RPMI7951 (cell line): ENCODE data around the gene ADGRL2. TPM values are rescaled to one million over a fixed set of nuclear protein-coding genes. Genes with fewer than 3 reads are reported as not detected.

Experiments
- DNase-seq: peaks from one replicate; pipeline ENCODE4 v3.0.0-alpha.2; 2012; ENCODE audit warnings: low read depth
- total RNA-seq: library from RNA; depleted of rRNA; stranded (reverse); fragments of >200 nt; shearing (Covaris generic); gene quantifications from 2 replicates; pipeline ENCODE4 v1.2.3, GENCODE V29; 2014

ADGRL2 gene
- total RNA-seq, 1 experiment from 2014 or later: not detected

DNA sequence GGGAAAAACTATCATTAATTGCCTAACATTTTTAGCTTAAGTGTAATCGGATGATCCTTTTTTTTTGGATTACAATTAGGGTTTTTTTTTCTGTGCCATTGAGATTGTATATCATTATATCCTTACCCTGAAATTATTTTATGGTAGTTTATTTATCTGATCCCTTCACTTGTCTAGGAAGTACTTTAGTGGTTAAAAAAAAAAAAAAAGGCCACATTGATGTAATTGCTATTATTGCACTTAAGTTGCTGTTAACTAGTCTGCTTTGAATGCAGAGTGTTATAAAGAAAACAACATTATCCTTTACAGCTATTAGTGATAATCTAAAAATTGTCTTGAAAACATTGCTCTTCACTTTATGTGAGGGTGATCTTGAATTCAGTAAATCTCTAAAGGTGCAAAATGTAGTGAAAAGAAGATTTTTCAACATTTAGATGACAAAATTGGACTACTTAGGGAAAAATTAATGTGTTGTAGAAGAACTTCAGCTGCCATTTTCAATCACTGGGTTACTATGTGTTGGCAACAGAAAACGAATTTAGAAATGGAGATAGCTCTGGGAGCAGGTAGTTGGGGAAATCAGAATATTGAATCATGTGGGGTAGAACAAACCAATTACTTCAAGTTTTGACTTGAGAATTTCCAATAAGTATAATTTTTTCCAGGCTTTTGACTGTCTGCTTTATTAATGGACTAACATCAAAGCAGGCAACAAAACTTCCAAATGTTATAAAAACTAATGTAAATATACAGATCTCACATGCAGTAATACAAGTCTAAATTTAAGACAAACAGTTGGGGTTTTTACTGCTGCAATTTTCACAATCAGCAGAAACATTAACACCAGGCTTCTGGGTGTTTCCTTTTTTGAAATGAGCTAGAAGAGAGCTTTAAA lies 5.0 kb downstream of the ADGRL2 start:
- no peak for DNase-seq

DNA sequence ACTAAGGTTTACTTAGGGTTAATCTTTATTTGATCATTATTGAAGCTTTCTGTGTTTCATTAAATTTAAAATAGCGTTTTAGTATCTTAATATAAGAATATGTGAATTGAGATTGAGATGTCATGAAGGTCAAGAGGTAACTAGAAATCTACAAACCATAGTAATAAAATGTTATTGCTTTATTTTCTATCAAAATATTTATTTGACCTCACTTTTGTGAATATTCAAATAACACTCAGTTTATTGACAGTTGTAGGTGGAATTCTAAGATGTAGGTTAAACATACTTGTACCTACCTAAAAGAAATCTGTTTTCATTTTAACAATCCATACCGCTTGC lies 5.7 kb downstream of the ADGRL2 start:
- no peak for DNase-seq

DNA sequence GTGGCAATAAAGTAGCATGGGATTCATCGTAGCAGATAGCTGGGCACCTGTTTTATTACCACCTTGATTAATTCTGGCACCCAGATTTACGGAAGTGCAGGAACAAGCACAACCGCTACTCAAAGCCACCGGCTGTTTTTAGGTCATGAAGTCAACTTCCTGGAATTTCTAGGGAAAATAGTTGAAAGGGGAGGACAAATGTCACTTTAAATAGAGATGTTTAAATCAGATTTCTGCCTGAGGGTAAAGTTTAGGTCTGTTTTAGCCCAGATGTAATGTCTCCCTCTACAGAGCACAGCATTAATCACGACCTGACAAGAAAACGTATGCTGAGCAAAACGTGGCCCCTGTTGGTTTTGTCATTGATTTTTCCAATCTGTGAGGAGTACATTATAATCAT lies 8.0 kb downstream of the ADGRL2 start:
- no peak for DNase-seq

DNA sequence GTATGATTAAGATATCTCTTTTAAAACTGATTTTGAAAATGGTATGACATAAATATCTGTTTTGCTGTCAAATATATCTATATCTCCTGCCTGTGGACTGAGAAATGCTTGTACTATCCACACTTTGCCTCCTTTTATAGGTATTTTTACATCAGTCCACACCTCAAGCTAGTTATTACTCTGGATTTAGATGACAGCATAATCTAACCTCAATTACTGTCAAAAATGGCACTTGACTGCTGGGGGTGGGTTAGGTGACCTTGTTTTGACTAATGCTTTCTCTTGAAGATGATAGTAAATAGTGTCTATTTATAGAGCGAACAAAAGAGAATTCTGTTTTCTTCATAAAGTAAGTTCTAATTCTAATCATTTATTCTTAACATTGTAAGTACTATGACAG lies 9.1 kb downstream of the ADGRL2 start:
- DNase-seq: no peak

DNA sequence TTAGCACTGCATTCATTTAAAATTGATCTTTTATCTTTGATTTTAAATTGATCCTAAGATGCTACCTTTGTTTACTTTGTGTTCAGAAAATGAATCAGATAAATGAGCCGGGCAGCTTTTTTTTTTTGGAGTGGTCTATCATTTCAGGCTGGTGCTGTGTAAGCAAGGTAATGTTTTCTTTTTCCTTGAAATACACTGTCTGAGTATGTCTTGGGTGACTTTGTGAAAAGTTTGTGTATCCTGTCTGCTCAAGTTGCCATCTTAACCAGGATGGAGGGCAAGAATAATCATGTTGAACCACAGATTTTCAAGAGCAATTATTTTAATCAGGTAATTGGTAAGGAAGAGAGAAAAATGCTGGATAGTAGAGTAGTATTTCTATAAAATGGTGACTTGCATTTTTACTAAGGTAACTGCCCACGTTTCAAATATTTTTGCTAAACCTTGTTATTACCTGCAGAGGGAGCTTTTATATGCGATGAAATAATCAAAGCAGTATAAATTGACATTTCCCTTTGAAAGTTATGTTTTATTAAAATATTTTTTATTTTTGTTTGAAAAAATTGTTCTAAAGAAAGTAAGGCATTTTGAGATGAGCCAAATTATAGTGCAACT lies 11.1 kb downstream of the ADGRL2 start:
- no peak for DNase-seq

DNA sequence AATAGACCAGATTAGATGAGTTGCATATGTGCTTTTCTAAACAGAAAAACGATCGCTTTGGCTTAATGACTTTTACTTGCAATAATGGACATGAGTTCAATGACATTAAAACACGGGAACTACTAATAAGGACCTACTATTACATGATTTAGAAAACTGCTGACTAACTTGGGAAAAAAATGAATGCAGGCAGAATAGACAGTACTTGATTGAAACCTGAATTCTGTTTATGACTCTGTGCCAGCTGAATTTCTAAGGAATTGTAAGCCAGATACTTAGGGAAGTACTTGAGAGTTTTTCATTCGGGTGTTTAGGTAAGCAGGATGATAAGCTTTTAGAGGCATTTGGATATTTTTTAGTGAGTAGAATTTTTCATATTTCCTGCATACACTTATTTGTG lies 12.0 kb downstream of the ADGRL2 start:
- no peak for DNase-seq

DNA sequence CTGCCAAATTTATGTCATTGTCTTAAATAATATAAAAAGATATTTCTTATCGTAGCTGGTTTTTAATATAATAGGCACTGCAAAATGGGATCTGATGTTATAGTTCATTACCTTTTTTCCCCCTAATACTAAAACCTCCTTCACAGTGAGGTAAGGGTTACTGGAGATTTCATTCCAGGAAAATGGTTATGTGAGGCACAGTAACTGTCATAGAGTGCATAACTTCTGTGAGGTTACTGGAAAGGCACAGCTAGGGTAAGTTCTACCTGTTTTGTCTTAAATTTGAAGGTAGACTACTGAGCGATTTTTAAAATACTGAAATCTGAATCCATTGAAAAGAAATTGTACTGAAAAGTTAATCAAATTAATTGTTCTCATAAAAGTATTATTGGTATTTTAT lies 13.0 kb downstream of the ADGRL2 start:
- no peak for DNase-seq

DNA sequence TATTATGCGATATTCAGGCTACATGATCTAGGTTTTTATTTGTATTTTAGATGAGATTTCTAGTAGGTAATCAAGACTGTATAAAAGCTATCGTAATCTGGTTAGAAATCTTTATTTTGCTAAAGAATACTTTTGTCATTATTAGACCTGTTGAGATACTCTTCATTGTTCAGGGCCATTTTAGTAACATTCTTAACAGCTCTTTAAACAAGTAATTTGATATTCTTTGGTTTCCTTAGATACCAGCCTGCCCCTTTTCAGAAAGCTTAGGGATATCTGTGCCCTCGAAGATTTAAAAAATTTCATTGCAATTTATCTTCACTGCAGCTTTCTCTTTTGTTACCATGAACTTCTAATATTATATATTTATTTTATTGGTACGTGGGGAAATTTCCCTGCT lies 18.9 kb downstream of the ADGRL2 start:
- no peak for DNase-seq

DNA sequence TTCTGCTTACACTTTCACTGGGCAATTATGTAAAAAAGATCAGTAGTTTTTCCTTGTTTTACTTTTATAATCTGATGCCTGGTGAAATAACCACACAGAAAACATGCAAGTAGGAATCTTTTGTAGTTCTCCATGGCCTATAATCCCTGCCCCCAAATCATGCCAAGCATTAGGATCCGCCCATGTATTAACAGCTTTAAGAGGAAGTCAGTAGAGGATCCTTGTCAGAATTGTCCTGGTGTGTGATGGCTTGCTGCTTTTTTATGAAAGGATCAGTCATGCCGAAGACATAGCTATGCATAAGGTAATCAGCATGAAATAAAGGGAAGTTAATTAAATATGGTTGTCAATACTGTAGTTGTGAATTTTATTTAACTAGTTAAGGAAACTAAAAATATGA lies 20.0 kb downstream of the ADGRL2 start:
- DNase-seq: no peak

DNA sequence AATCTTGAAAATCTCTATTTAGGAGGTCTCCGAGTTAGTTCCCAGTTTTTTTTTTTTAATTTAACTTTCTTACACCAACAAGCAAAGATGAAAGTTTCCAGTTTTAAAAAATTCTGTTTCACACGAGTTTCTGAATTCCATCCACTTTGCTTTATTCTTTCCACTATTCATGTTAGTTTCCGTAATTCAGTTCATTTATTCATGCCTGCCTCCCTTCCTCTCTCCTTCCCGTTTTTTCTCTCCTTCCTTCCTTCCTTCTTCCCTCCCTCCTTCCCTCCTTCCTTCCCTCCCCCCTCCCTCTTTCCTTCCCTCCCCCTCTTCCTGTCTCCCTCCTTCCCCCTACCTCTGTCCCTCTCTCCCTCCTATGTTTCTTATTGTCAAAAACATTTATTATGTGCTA lies 22.3 kb downstream of the ADGRL2 start:
- no peak for DNase-seq

DNA sequence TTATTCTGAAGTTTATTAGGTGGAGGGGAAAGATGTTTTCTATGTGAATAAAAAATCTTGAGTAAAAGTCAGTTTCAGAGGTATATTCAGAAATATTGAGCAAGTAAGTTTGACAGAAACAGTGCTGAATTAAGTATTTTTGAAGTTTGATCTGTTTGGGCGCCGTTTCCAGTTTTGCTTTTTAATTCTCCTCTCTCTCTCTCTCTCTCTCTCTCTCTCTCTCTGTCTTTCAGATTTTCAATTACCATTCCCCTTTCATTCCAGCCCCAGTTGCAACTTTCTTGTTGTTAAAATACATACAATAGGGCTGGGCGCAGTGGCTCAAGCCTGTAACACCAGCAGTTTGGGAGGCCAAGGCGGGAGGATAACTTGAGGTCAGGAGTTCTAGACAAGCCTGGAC lies 24.0 kb downstream of the ADGRL2 start:
- DNase-seq: no peak

DNA sequence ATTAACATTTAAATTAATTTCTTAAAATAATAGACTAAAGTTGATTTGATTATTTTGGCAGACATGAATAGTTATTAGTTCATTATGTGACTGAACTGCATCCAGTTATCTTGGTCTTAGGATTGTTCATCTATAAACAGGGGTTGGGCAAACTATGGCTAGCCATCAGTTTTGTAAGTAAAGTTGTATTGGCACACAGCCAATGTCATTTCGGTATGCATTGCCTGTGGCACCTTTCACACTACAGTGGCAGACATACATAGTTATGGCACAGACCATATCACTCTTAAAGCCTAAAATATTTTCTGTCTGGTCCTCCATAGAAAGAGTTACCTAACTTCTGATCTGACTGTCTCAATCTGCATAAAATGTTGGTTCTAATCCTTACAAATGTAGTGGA lies 27.2 kb downstream of the ADGRL2 start:
- no peak for DNase-seq

DNA sequence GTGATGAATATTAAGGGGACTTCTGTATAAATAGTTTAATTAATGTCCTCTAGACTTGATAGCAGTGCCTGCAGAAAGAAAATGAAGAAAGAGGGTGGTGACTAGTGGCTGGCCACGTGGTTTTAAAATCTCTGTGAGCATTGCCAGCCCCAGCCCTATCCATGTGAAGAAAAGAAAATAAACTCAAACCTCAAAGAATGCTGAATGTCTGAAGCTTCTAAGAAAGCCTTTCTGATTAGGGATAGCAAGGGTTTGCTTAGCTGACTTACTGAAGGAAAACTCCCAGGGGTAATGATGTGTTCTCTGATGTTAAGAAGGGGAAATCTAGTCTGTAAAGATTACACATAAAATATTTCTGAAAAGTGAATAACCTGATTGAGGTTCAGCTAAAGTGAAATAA lies 31.8 kb downstream of the ADGRL2 start:
- DNase-seq: no peak

DNA sequence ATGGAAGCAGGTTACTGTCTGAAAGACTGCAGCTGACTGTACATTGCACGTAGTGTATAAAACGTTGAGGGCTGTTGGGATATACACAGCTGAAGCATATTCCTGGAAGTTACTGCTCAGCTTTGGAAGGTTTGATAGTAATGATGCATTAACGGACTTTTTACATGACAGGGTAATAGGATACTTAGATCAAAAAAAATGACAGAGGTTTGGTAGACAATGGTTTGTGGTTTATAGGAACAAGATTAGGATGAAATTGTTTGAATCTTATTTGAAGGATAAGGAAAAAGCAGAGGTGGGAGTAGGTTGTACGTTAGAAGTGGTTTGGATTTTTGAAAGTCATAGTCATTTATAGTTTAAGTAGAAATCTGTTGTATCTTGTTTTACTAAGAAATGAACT lies 33.0 kb downstream of the ADGRL2 start:
- DNase-seq: no peak

DNA sequence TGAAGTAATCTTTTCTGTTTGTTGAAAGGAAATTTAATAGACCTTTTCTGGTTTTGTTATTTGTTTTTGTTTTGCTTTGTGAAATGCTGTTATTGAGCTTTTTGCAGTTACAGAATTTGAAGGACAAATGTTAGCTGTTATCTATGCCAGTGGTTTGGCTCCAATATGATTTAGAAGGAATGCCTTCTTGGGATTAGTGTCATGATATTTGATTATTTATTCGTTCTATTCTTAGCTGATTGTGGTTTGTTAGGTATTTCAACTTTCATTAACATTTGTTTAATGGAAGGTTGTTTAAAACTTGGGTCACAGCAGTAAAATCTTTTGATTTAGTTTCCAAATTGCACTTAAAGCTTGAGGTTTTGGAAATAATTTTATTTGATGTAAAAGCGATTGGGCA lies 33.5 kb downstream of the ADGRL2 start:
- no peak for DNase-seq

DNA sequence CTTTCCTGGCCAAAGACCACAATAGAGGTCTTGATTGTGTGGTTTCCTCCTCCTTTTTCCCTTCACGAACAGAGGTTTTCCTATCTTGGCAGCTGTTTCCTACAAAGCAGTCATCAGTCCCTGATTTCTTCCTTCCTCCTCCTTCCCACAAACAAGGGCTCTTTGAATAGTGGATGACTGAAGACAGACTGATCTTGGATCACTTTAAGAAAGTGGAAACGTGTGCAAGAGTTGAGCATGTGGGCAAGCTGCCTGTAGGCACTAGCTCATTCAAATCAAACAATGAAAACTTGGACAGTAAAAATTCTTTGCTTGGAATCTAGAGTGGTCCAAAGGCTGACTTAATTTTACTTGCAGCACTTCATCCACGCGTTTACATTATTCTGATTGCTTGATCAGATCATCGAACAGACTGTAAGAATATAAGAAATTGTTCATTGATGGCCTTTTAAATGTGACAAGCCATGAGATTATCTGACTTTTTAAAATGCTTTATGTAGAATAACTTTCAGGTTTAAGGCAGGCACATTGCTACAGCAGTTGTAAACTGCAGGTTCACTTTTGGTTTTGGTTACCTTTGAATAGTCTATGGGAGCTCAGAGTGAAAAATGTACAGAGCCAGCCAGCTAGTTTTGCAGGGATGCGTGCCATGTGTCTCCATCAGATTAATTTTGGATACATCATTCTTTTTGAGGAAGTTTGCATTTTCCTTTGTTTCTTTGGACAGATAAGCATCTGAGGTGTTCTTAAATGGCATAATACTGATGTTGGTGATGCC lies 34.4 kb downstream of the ADGRL2 start:
- peak; percentile 26 for DNase-seq

DNA sequence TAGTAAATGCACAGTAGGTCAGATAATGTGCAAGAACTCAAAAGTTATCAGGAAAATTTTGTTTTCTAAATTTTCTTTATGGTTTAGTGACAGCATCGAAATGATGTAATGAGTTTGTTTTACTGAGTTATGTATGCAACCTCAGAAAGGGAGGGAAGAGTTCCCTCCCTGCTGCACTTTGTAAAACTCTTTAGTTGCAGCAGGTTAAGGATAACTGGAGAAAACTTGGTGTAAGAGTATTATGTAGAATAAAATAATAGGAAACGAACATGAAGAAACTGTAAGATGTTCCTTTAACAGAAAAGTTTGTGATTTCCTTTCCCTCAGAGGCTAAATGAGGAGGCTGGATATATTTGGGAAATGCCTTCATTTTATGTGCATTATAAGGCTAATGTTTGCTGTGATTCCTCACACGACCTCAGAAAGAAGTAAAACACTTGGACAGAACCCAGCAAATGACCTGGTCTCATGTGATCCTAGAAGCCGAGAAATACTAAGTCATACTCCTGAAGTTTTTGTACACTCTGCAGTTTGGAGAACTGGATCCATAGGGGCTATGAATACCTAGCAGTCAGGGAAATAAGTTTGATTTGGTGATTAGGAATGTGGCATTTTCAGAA lies 35.4 kb downstream of the ADGRL2 start:
- no peak for DNase-seq

DNA sequence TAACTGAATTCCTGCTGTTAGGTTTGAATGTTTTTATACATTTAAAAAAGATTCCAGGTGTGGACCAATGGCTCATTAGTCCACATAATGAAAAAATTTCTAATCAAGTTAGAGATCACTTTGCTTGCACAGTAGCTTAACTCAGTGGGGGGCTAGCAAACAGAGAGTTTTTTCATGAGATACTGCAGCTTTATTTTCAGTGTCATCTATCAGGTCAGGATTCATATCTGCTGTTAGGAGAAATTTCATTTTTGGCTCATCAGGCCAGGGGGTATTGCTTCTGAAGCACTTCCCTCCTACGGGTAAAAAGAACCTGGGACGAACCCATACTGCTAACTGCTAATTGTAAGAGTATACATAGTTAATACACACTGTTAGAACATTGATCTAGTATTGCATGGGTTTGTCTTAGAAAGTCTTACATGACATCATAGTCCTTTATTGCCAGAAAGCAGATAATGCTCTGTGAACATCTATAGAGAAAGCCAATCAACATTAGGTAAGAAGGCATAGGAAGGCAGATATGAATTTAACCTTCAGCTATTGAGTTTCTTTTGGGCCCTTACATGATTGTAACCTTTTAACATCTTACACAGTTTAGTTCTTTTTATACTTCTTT lies 38.0 kb downstream of the ADGRL2 start:
- no peak for DNase-seq

DNA sequence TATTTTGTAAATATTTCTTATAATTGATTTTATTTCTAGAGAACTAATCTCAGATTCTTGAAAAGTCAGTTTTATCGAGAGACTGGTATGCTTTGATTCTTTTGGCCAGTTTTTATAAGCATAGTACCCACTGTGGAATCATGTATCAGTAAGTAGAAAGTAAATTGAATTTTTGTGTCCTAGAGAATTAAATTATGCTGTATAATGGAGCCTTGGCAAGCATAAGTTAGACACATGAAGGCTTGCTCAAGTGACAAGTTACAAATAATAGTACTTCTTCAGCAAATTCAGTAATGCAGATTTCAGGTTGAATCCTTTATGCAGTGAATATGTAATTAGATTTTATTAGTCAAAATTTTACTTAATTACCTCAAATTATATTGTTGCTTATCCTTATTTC lies 40.1 kb downstream of the ADGRL2 start:
- DNase-seq: no peak

DNA sequence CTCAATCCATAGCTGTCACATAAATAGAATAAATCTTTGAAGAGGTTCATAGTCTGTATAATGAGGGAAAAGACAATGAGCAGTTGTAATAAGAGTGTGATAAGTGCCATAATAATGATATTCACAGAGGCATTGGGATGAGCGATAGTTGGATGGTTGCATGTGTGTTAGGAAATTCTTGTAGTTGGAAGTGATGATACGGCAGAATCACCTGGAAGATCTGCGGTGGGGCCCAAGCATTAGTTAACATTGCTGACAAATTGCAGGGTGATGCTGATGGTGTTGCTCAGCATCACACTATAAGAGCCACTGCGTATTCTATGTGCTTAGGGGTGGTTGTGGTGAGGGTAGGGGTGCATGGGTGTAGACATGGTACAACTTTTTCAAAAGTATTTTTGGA lies 41.1 kb downstream of the ADGRL2 start:
- no peak for DNase-seq

DNA sequence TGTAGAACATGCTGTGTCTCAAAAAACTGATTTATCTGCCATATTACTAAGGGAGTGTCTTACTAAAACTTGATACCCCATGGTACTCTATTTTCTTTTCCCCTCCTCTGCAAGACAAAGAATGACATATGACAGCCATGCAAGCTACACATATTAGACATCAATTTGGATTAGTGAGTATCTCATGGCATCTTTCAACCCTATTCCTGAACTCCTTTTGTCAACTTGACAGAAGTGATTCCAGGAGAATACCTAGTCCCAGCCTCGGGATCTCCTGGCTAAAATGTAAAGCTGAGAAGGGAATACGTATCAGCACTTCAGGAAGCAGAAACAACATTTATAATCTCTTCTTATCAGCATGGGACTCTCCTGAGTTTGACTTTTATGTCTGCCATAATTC lies 43.7 kb downstream of the ADGRL2 start:
- DNase-seq: no peak

DNA sequence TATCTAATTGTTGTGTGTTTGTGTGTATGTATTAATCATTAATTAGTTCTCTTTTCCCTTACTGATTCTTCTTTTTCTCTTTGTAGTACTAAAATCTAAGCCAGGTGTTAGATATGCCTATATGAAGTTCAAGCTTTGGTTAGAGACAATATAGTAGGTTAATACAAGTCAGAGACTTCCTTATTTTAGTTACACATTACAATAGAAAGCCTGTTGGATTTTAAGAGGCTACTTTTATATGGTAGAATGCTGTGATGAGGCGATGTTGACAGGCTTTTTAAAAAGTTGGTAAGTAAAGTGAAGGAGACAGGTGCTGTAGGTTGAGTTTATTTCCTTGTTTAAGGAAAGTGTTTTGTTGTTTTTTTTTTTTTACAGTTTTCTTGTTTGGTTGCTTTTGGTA lies 45.9 kb downstream of the ADGRL2 start:
- DNase-seq: no peak
